ENCODE results near the gene CHD6. TPM values are rescaled to one million over a fixed set of nuclear protein-coding genes. Genes with fewer than 3 reads are reported as not detected.

The CHD6 gene
- total and polyA plus RNA-seq, 2 experiments from 2014 or later: 12.6 to 24.9 TPM

- no peak for DNase-seq
Observed at GRCh38 chr20:41457173-41457857, 160.9 kb downstream of the CHD6 start.

GRCh38 chr20:41456351-41456750 is 161.8 kb downstream of the CHD6 start:
- no peak overlapping the region for H3K27ac ChIP-seq
- H3K9me3 ChIP-seq (ENCODE audit: low read depth): no peaks in the 10 kb centered on the region
- no peaks in the 10 kb centered on the region for H3K4me1 ChIP-seq (ENCODE audit: insufficient read depth)
- no peaks in the 10 kb centered on the region for H3K79me2 ChIP-seq (ENCODE audit: insufficient read depth)
- peaks cover 6% of the 10 kb centered on the region; the same call in 1 of the 2 replicates for H3F3A ChIP-seq (ENCODE audit: insufficient read depth)
- no peak overlapping the region for H2AFZ ChIP-seq
- H3K9me2 ChIP-seq (ENCODE audit: insufficient read depth): no peaks in the 10 kb centered on the region
- no peaks in the 10 kb centered on the region for H4K20me1 ChIP-seq (ENCODE audit: insufficient read depth)
- TF ChIP-seq EZH2phosphoT487 (IDR thresholded peaks at IDR 0.05; ENCODE audit: insufficient read depth, low read depth) (no peak), EZH2 (IDR thresholded peaks at IDR 0.05; ENCODE audit: insufficient read depth, poor library complexity, severe bottlenecking) (no peak)
- no peak overlapping the region for H3K4me2 ChIP-seq (ENCODE audit: unreplicated experiment)
- H3K36me3 ChIP-seq (ENCODE audit: low read depth): peaks cover 24% of the 10 kb centered on the region
- H3K4me3 ChIP-seq: no peak overlapping the region
- in situ Hi-C loops (cut with MboI): no loop called here
- H3K27me3 ChIP-seq (replicated peaks; ENCODE audit: insufficient read depth): no peaks in the 10 kb centered on the region
- H3K9ac ChIP-seq: no peak overlapping the region
- peak; percentile 47 for DNase-seq

More at GRCh38 chr20:41457173-41457857, 160.9 kb downstream of the CHD6 start:
- Histone ChIP-seq H3K27ac (no peak overlapping the region), H4K20me1 (ENCODE audit: insufficient read depth) (no peaks in the 10 kb centered on the region), H3K9me2 (ENCODE audit: insufficient read depth) (no peaks in the 10 kb centered on the region), H3K4me2 (ENCODE audit: unreplicated experiment) (no peak overlapping the region), H3K4me1 (ENCODE audit: insufficient read depth) (no peaks in the 10 kb centered on the region), H3K9ac (no peak overlapping the region), H3K9me3 (ENCODE audit: low read depth) (no peaks in the 10 kb centered on the region), H2AFZ (no peak overlapping the region), H3K79me2 (ENCODE audit: insufficient read depth) (no peaks in the 10 kb centered on the region), H3K4me3 (no peak overlapping the region), H3F3A (ENCODE audit: insufficient read depth) (peaks cover 6% of the 10 kb centered on the region; the same call in 1 of the 2 replicates), H3K36me3 (ENCODE audit: low read depth) (peaks cover 24% of the 10 kb centered on the region), H3K27me3 (replicated peaks; ENCODE audit: insufficient read depth) (no peaks in the 10 kb centered on the region)
- TF ChIP-seq EZH2 (IDR thresholded peaks at IDR 0.05; ENCODE audit: insufficient read depth, poor library complexity, severe bottlenecking) (no peak), EZH2phosphoT487 (IDR thresholded peaks at IDR 0.05; ENCODE audit: insufficient read depth, low read depth) (no peak)
- in situ Hi-C loops (cut with MboI): no loop called here
- 89 to 90% methylated on average over 17 of the region's 17 CpGs for WGBS, 2 experiments (ENCODE audit: low coverage in 1 of 2, low lambda C conversion rate in 2 of 2, missing lambda C conversion rate in 2 of 2)

GRCh38 chr20:41454250-41454649 is 163.9 kb downstream of the CHD6 start:
- Histone ChIP-seq H3K4me3 (no peak overlapping the region), H3K9me2 (ENCODE audit: insufficient read depth) (no peaks in the 10 kb centered on the region), H3K79me2 (ENCODE audit: insufficient read depth) (no peaks in the 10 kb centered on the region), H3K4me2 (ENCODE audit: unreplicated experiment) (no peak overlapping the region), H3K27ac (no peak overlapping the region), H4K20me1 (ENCODE audit: insufficient read depth) (no peaks in the 10 kb centered on the region), H3K9me3 (ENCODE audit: low read depth) (no peaks in the 10 kb centered on the region), H3K27me3 (replicated peaks; ENCODE audit: insufficient read depth) (no peaks in the 10 kb centered on the region), H3F3A (ENCODE audit: insufficient read depth) (peaks cover 6% of the 10 kb centered on the region; the same call in 1 of the 2 replicates), H3K4me1 (ENCODE audit: insufficient read depth) (no peaks in the 10 kb centered on the region), H3K9ac (no peak overlapping the region), H3K36me3 (ENCODE audit: low read depth) (peaks cover 39% of the 10 kb centered on the region), H2AFZ (no peak overlapping the region)
- in situ Hi-C loops (cut with MboI): no loop called here
- TF ChIP-seq EZH2 (IDR thresholded peaks at IDR 0.05; ENCODE audit: insufficient read depth, poor library complexity, severe bottlenecking) (no peak), EZH2phosphoT487 (IDR thresholded peaks at IDR 0.05; ENCODE audit: insufficient read depth, low read depth) (no peak)
- DNase-seq: no peak

GRCh38 chr20:41453010-41453950 is 164.9 kb downstream of the CHD6 start:
- no peaks in the 10 kb centered on the region for H3K9me3 ChIP-seq (ENCODE audit: low read depth)
- H3K9ac ChIP-seq: no peak overlapping the region
- H3K9me2 ChIP-seq (ENCODE audit: insufficient read depth): no peaks in the 10 kb centered on the region
- H2AFZ ChIP-seq: no peak overlapping the region
- no peaks in the 10 kb centered on the region for H4K20me1 ChIP-seq (ENCODE audit: insufficient read depth)
- H3K4me2 ChIP-seq (ENCODE audit: unreplicated experiment): no peak overlapping the region
- TF ChIP-seq EZH2 (IDR thresholded peaks at IDR 0.05; ENCODE audit: insufficient read depth, poor library complexity, severe bottlenecking): no peak
- no peak for TF ChIP-seq EZH2phosphoT487 (IDR thresholded peaks at IDR 0.05; ENCODE audit: insufficient read depth, low read depth)
- H3K36me3 ChIP-seq (ENCODE audit: low read depth): peaks cover 39% of the 10 kb centered on the region
- H3K27ac ChIP-seq: no peak overlapping the region
- no peak overlapping the region for H3K4me3 ChIP-seq
- WGBS, 2 experiments (ENCODE audit: low coverage in 1 of 2, low lambda C conversion rate in 2 of 2, missing lambda C conversion rate in 2 of 2): 57 to 58% methylated on average over 12 of the region's 12 CpGs
- no peak for DNase-seq
- H3K79me2 ChIP-seq (ENCODE audit: insufficient read depth): no peaks in the 10 kb centered on the region
- no peaks in the 10 kb centered on the region for H3K27me3 ChIP-seq (replicated peaks; ENCODE audit: insufficient read depth)
- peaks cover 5% of the 10 kb centered on the region; the same call in 1 of the 2 replicates for H3F3A ChIP-seq (ENCODE audit: insufficient read depth)
- in situ Hi-C loops (cut with MboI): no loop called here
- H3K4me1 ChIP-seq (ENCODE audit: insufficient read depth): no peaks in the 10 kb centered on the region
